PC-9 (cell line): ENCODE results near the gene LRIG2. TPM values are rescaled to one million over a fixed set of nuclear protein-coding genes. Genes with fewer than 3 reads are reported as not detected.

Experiments used
- BruUV-seq: library from RNA; stranded (reverse); fragments of 400-500 nt; replicated peaks from 2 replicates; lab custom pipeline; 2021; lab: Mats Ljungman, UMichigan
- CTCF ChIA-PET: fragments of 300-600 bp; sonication (Branson Sonifier 250); formaldehyde crosslinking; loops from one replicate; lab custom pipeline; 2022; ENCODE audit warnings: antibody characterized with exemption; lab: Charles Lee
- POLR2A ChIA-PET: fragments of 300-600 bp; sonication (Branson Sonifier 250); formaldehyde crosslinking; loops from one replicate; lab custom pipeline; 2022; ENCODE audit warnings: antibody characterized with exemption; ENCODE audit not compliant: unreplicated experiment; lab: Charles Lee
- DNase-seq, 2 experiments: peaks; one replicate each; pipeline versions ENCODE4 v3.0.0 to v3.0.0-alpha.2; 2015 to 2022; ENCODE audit warnings: mixed read lengths in 1 of 2
- H2AFZ ChIP-seq: fragments of 200-600 bp; sonication (generic); 2 replicates; pipeline ENCODE4 v1.8.1; 2017; ENCODE audit warnings: antibody characterized with exemption
- H3F3A ChIP-seq: fragments of 200-600 bp; sonication (generic); 2 replicates; pipeline ENCODE4 v1.8.1; 2017; ENCODE audit warnings: antibody characterized with exemption, mild to moderate bottlenecking, low read depth; ENCODE audit not compliant: insufficient read depth
- H3K27ac ChIP-seq: fragments of 200-600 bp; sonication (generic); 2 replicates; pipeline ENCODE4 v1.6.1; 2016; ENCODE audit warnings: mixed run types
- H3K27me3 ChIP-seq: fragments of 200-600 bp; sonication (generic); 2 replicates; pipeline ENCODE4 v1.6.1; 2016; ENCODE audit warnings: low read depth, mixed run types; ENCODE audit not compliant: insufficient read depth
- H3K36me3 ChIP-seq: fragments of 200-600 bp; sonication (generic); 2 replicates; pipeline ENCODE4 v1.6.1; 2016; ENCODE audit warnings: low read depth, mixed run types
- H3K4me1 ChIP-seq: fragments of 200-600 bp; sonication (generic); replicated peaks from 2 replicates; pipeline ENCODE4 v1.6.1; 2016; ENCODE audit warnings: mixed run types; ENCODE audit not compliant: insufficient read depth
- H3K4me2 ChIP-seq: fragments of 200-600 bp; sonication (generic); 2 replicates; pipeline ENCODE4 v1.6.1; 2017; ENCODE audit warnings: mixed run types
- H3K4me3 ChIP-seq: fragments of 200-600 bp; sonication (generic); 2 replicates; pipeline ENCODE4 v1.6.1; 2016; ENCODE audit warnings: mixed run types
- H3K79me2 ChIP-seq: fragments of 200-600 bp; sonication (generic); 2 replicates; pipeline ENCODE4 v1.6.1; 2017; ENCODE audit warnings: low read depth, mixed run types
- H3K9me2 ChIP-seq: fragments of 200-600 bp; sonication (generic); 2 replicates; pipeline ENCODE4 v1.8.1; 2017; ENCODE audit warnings: mild to moderate bottlenecking; ENCODE audit not compliant: insufficient read depth
- H3K9me3 ChIP-seq: fragments of 200-600 bp; sonication (generic); 2 replicates; pipeline ENCODE4 v1.8.1; 2016; ENCODE audit warnings: low read depth; ENCODE audit not compliant: insufficient read depth
- H4K20me1 ChIP-seq: fragments of 200-600 bp; sonication (generic); 2 replicates; pipeline ENCODE4 v1.8.1; 2017; ENCODE audit not compliant: insufficient read depth
- EZH2 ChIP-seq: fragments of 200-600 bp; sonication (generic); IDR thresholded peaks from 2 replicates; pipeline ENCODE4 v1.8.0; 2017; ENCODE audit warnings: antibody characterized with exemption, low read depth
- intact Hi-C: fragments of 100-400 bp; cut with micrococcal nuclease; formaldehyde crosslinking; loops from one replicate; pipeline ENCODE4 v1.10.0; 2022; ENCODE audit not compliant: unreplicated experiment
- total RNA-seq: library from RNA; stranded (reverse); gene quantifications from 2 replicates; pipeline ENCODE4 v1.2.3, GENCODE V29; 2021
- TF ChIP-seq, protein P1 (sequence below): fragments of 200-600 bp; sonication (generic); conservative IDR thresholded peaks from 2 replicates; pipeline ENCODE4 v1.6.1; 2017; ENCODE audit warnings: mixed run types, antibody characterized with exemption, mild to moderate bottlenecking, moderate library complexity

LRIG2 gene
- total RNA-seq, 1 experiment from 2014 or later, result 10.6 TPM

DNA sequence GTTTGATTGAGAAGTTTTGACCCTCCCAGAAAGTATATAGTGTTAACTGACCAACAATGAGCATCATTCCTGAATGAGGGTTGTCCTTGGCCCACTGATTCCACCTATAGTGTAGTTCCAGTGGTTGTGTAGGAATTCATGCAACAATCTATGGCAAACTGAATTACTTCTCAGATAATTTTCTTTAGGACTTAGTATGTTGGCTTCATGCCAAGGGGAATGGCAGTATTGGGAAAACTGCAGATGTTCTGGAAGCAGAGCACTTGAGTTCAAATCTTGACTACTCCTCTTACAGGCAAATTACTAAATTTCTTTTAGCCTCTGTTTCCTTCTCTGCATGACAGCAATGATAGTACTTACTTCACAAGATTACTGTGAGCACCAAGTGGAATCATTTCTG is 65.8 kb downstream of the LRIG2 start:
- no TSS peak for BruUV-seq
- Histone ChIP-seq H2AFZ (no peak overlapping the region), H3K79me2 (no peaks in the 10 kb centered on the region), H3K4me1 (peaks cover 16% of the 10 kb centered on the region), H3K27ac (no peak overlapping the region), H3K9me3 (no peaks in the 10 kb centered on the region), H3K27me3 (no peaks in the 10 kb centered on the region), H3K4me2 (no peak overlapping the region), H3K4me3 (no peak overlapping the region), H3K36me3 (no peaks in the 10 kb centered on the region), H3F3A (no peaks in the 10 kb centered on the region), H4K20me1 (no peaks in the 10 kb centered on the region), H3K9me2 (no peaks in the 10 kb centered on the region)
- intact Hi-C loops, result no loop called here
- CTCF ChIA-PET, result no interaction called here
- POLR2A ChIA-PET, result no interaction called here
- TF ChIP-seq, protein P1, sequence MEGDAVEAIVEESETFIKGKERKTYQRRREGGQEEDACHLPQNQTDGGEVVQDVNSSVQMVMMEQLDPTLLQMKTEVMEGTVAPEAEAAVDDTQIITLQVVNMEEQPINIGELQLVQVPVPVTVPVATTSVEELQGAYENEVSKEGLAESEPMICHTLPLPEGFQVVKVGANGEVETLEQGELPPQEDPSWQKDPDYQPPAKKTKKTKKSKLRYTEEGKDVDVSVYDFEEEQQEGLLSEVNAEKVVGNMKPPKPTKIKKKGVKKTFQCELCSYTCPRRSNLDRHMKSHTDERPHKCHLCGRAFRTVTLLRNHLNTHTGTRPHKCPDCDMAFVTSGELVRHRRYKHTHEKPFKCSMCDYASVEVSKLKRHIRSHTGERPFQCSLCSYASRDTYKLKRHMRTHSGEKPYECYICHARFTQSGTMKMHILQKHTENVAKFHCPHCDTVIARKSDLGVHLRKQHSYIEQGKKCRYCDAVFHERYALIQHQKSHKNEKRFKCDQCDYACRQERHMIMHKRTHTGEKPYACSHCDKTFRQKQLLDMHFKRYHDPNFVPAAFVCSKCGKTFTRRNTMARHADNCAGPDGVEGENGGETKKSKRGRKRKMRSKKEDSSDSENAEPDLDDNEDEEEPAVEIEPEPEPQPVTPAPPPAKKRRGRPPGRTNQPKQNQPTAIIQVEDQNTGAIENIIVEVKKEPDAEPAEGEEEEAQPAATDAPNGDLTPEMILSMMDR, result no peak
- TF ChIP-seq EZH2, result no peak
- DNase-seq, result peak in 1 of 2 experiments; percentile 26

DNA sequence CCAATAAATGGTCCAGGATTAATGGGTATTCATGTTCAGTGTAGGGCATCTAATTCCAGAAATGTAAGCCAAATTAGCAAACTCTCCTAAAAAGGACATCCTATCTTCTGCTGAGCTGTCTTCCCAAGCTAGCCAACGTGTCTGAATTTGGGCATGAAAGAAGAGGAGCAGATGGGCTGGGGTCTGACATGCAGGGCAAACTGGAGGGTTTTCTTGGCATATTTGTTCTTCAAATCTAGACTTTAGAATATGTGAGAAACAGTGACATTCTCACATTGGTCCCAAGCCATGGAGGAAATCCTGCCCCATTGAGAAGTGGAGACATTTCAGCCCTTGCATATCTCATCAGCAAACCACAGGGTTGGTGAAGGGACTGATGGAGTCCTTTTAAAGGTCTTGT is 67.2 kb downstream of the LRIG2 start:
- ChIA-PET POLR2A (interaction anchor here (0.5 kb wide), 1 partner anchor 252 kb away, joined by 7 read pairs; no protein-coding TSS in a partner anchor), CTCF (interaction anchor here (0.7 kb wide), 1 partner anchor 535 kb away, joined by 7 read pairs; no protein-coding TSS in a partner anchor)
- no TSS peak for BruUV-seq
- H3K9me3 ChIP-seq, result no peaks in the 10 kb centered on the region
- H3K9me2 ChIP-seq, result no peaks in the 10 kb centered on the region
- H2AFZ ChIP-seq, result no peak overlapping the region
- intact Hi-C loops, result loop anchor here (1.0 to 5.0 kb wide), 4 partner anchors 182 to 538 kb away; no protein-coding TSS in a partner anchor
- H3K27me3 ChIP-seq, result no peaks in the 10 kb centered on the region
- no peaks in the 10 kb centered on the region for H3K79me2 ChIP-seq
- H3F3A ChIP-seq, result no peaks in the 10 kb centered on the region
- peaks cover 16% of the 10 kb centered on the region for H3K4me1 ChIP-seq
- no peaks in the 10 kb centered on the region for H4K20me1 ChIP-seq
- no peak overlapping the region for H3K4me2 ChIP-seq
- no peak for TF ChIP-seq EZH2
- TF ChIP-seq, protein P1, result no peak
- H3K27ac ChIP-seq, result no peak overlapping the region
- H3K4me3 ChIP-seq, result no peak overlapping the region
- no peaks in the 10 kb centered on the region for H3K36me3 ChIP-seq
- no peak for DNase-seq

DNA sequence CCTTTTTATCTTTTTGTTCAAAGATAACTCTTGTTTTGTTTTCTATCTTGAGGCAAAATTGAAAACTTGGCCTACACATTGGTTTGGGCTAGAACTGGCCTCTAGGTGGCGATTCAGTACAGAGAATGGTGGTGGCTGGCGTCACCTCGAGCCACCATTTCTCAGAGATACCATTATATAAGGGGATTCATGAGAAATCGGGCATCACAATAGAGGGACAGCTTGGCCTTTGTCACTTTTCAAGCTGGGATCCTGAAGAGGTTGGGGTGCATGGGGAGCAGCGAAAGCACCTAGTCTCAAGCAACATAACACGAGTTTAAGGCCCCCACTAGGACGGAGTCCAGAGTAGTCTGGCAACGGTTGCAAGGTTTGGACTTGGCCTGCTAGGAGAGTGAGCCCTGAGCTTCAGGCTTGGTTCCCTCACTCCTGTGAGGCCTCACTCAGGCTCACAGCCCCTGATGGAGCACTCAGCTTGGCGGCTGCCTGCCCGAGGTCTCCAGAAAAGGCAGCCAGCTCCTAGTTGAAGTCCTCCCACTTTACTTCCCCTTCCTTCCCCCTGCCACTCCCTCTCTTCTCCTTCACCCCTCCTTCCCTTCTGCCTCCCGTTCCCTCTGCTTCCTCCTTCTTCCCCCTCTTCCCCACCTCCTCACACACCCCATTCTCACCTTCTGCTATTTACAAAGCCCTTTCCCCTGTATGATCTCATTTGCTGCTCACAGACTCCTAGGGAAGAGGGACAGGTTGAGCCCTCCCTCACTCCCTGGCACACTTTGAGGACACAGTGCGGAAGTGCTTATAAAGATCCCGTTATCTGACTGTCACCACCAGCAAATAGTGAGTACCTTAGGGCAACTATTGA is 67.8 kb downstream of the LRIG2 start:
- intact Hi-C loops, result loop anchor here (1.0 to 5.0 kb wide), 4 partner anchors 181 to 537 kb away; no protein-coding TSS in a partner anchor
- Histone ChIP-seq H2AFZ (peak overlapping the region; percentile 65), H3K4me3 (no peak overlapping the region), H3K27me3 (no peaks in the 10 kb centered on the region), H3K27ac (peak overlapping the region; percentile 31; the same call in 1 of the 2 replicates), H3K9me3 (no peaks in the 10 kb centered on the region), H3K4me2 (peak overlapping the region; percentile 23), H3F3A (peaks cover 3% of the 10 kb centered on the region; the same call in 1 of the 2 replicates), H4K20me1 (no peaks in the 10 kb centered on the region), H3K36me3 (no peaks in the 10 kb centered on the region), H3K4me1 (peaks cover 16% of the 10 kb centered on the region), H3K79me2 (no peaks in the 10 kb centered on the region), H3K9me2 (no peaks in the 10 kb centered on the region)
- no TSS peak for BruUV-seq
- ChIA-PET POLR2A (interaction anchor here (0.5 to 0.6 kb wide), 2 partner anchors 181 to 251 kb away, joined by 4 to 7 read pairs; no protein-coding TSS in a partner anchor), CTCF (interaction anchor here (0.6 to 0.9 kb wide), 3 partner anchors 293 to 535 kb away, joined by 3 to 4 read pairs (median 3); no protein-coding TSS in a partner anchor)
- TF ChIP-seq, protein P1, result peak; percentile 99
- TF ChIP-seq EZH2, result no peak
- peak; percentile 58 to 61 for DNase-seq
